Measurements from ENCODE around the gene ICA1L. TPM values are rescaled to one million over a fixed set of nuclear protein-coding genes. Genes with fewer than 3 reads are reported as not detected.

Gene ICA1L
- 2.0 and 2.8 TPM in 2 replicates for total RNA-seq

GRCh38 chr2:202871300-202872141 is at the start of gene ICA1L:
ICA1L (minus strand) TSS chr2:202871766; CDS start chr2:202829009, 42,757 bp downstream.

GRCh38 chr2:202911512-202912341 is 40.2 kb upstream of the ICA1L start, which contains the start of the genes CARF and WDR12:
CARF (plus strand) TSS chr2:202912275; CDS start chr2:202941903, 29,628 bp downstream.
WDR12 (minus strand) TSS chr2:202911673; CDS start chr2:202911476, 197 bp downstream.

Other genes with a start within 250 kb of the ICA1L start
- gene FAM117B, start 236.8 kb downstream of the ICA1L start, total RNA-seq, result 0.71 and 7.8 TPM in 2 replicates
- gene WDR12, start 39.9 kb upstream of the ICA1L start, total RNA-seq, result 11.8 and 16.3 TPM in 2 replicates
- gene CARF, start 40.5 kb upstream of the ICA1L start, total RNA-seq, result 1.2 and 3.7 TPM in 2 replicates
- 11.5 and 15.2 TPM in 2 replicates for gene NBEAL1, start 143.1 kb upstream of the ICA1L start, total RNA-seq

Measured in myometrial cell (primary cell).